ENCODE measurements around the gene MBTPS1. TPM values are rescaled to one million over a fixed set of nuclear protein-coding genes. Genes with fewer than 3 reads are reported as not detected.
A peak's percentile ranks its signal among the peaks of the same experiment; 100 is the strongest.

The MBTPS1 gene
- total and polyA plus RNA-seq, 9 of the 15 experiments (the other 6 are each of a cell fraction or from before 2014, with no cell fraction given): 2.8 to 57.6 (median 43.8) TPM

GRCh38 chr16:84044118-84044488, 72.6 kb downstream of the MBTPS1 start (continued):
- TF ChIP-seq REST (IDR thresholded peaks at IDR 0.05; ENCODE audit: borderline replicate concordance): peak; percentile 62; the same call in 1 of the 2 replicates
- TF ChIP-seq REST (CRISPR knock-in tag; IDR thresholded peaks at IDR 0.05; ENCODE audit: low read depth): no peak
- peak; percentile 53 to 71 (median 69) for TF ChIP-seq CTCF (IDR thresholded peaks at IDR 0.05 in 2 of 3, conservative IDR thresholded peaks at IDR 0.05 in 1 of 3; ENCODE audit: insufficient read depth in 2 of 3, low read depth in 1 of 3, low read length in 3 of 3)
- TF ChIP-seq ZNF24 (IDR thresholded peaks at IDR 0.05): peak; percentile 98
- TF ChIP-seq ELF1 (tag; IDR thresholded peaks at IDR 0.05): no peak
- TF ChIP-seq KLF13 (tag; IDR thresholded peaks at IDR 0.05; ENCODE audit: borderline replicate concordance, low read depth): no peak
- peak; percentile 43 for TF ChIP-seq SOX6 (IDR thresholded peaks at IDR 0.05)
- TF ChIP-seq SMC3 (conservative IDR thresholded peaks at IDR 0.05; ENCODE audit: insufficient read depth, low read depth, low read length): peak; percentile 61; the same call in 1 of the 2 replicates
- TF ChIP-seq ZC3H4 (CRISPR knock-in tag; IDR thresholded peaks at IDR 0.05; ENCODE audit: borderline replicate concordance): no peak
- TF ChIP-seq ZNF785 (CRISPR knock-in tag; IDR thresholded peaks at IDR 0.05): no peak
- TF ChIP-seq ZNF143 (CRISPR knock-in tag; IDR thresholded peaks at IDR 0.05): 0 out of 2 replicates have a peak, but pooled peaks have one; percentile 11
- no peak for TF ChIP-seq NR0B1 (IDR thresholded peaks at IDR 0.05; ENCODE audit: partially characterized antibody)
- TF ChIP-seq RAD21 (CRISPR knock-in tag; conservative IDR thresholded peaks at IDR 0.05 in 1 of 2, IDR thresholded peaks at IDR 0.05 in 1 of 2): peak; percentile 11 to 71
- peak; percentile 84 for TF ChIP-seq ESRRA (IDR thresholded peaks at IDR 0.05; ENCODE audit: borderline replicate concordance, low read depth)
- TF ChIP-seq ETV1 (tag; conservative IDR thresholded peaks at IDR 0.05; ENCODE audit: low read depth): 0 out of 2 replicates have a peak, but pooled peaks have one; percentile 14
